Loucy (cell line): ENCODE measurements around the gene RAC3.

ENCODE experiments used
- H2AFZ ChIP-seq: fragments of 200-600 bp; sonication (generic); 2 replicates; pipeline ENCODE4 v1.6.0; 2016; ENCODE audit warnings: antibody characterized with exemption, mild to moderate bottlenecking, low read length, moderate library complexity
- H3F3A ChIP-seq: fragments of 200-600 bp; 2 replicates; pipeline ENCODE4 v1.6.0; 2016; ENCODE audit warnings: antibody characterized with exemption, low read depth, mild to moderate bottlenecking
- H3K27me3 ChIP-seq: fragments of 200-600 bp; sonication (generic); 2 replicates; pipeline ENCODE4 v1.6.1; 2014; ENCODE audit warnings: low read length, mild to moderate bottlenecking; ENCODE audit not compliant: insufficient read depth, poor library complexity, severe bottlenecking
- H3K36me3 ChIP-seq: fragments of 200-600 bp; sonication (generic); 2 replicates; pipeline ENCODE4 v1.6.1; 2016; ENCODE audit warnings: low read length; ENCODE audit not compliant: insufficient read depth
- H3K4me1 ChIP-seq: fragments of 200-600 bp; sonication (generic); 2 replicates; pipeline ENCODE4 v1.5.1; 2014; ENCODE audit warnings: low read length, mild to moderate bottlenecking; ENCODE audit not compliant: insufficient read depth, poor library complexity, severe bottlenecking
- H3K4me2 ChIP-seq: fragments of 200-600 bp; sonication (generic); 2 replicates; pipeline ENCODE4 v1.6.0; 2014; ENCODE audit warnings: antibody characterized with exemption, low read length, low read depth, mild to moderate bottlenecking; ENCODE audit not compliant: poor library complexity, severe bottlenecking
- H3K4me3 ChIP-seq: fragments of 200-600 bp; sonication (generic); 2 replicates; pipeline ENCODE4 v1.5.1; 2014; ENCODE audit warnings: low read length, mild to moderate bottlenecking, mixed read lengths; ENCODE audit not compliant: poor library complexity, severe bottlenecking
- H3K79me2 ChIP-seq: fragments of 200-600 bp; sonication (generic); 2 replicates; pipeline ENCODE4 v1.6.1; 2014; ENCODE audit warnings: low read length; ENCODE audit not compliant: insufficient read depth
- H3K9ac ChIP-seq: fragments of 200-600 bp; sonication (generic); 2 replicates; pipeline ENCODE4 v1.6.0; 2014; ENCODE audit warnings: mild to moderate bottlenecking, low read depth, low read length, moderate library complexity; ENCODE audit not compliant: poor library complexity, severe bottlenecking
- H3K9me2 ChIP-seq: fragments of 200-600 bp; sonication (generic); replicated peaks from 2 replicates; pipeline ENCODE4 v1.6.1; 2016; ENCODE audit warnings: low read depth, low read length, mixed read lengths
- H3K9me3 ChIP-seq: fragments of 200-600 bp; sonication (generic); 2 replicates; pipeline ENCODE4 v1.6.1; 2014; ENCODE audit warnings: mild to moderate bottlenecking, antibody characterized with exemption, low read length, low read depth; ENCODE audit not compliant: insufficient read depth
- H4K20me1 ChIP-seq: fragments of 200-600 bp; sonication (generic); 2 replicates; pipeline ENCODE4 v1.6.0; 2014; ENCODE audit warnings: antibody characterized with exemption, low read length, mild to moderate bottlenecking; ENCODE audit not compliant: insufficient read depth, poor library complexity, severe bottlenecking
- EZH2phosphoT487 ChIP-seq: fragments of 200-600 bp; IDR thresholded peaks from 2 replicates; pipeline ENCODE4 v1.6.1; 2018; ENCODE audit warnings: antibody characterized with exemption, mild to moderate bottlenecking, moderate library complexity, borderline replicate concordance
- TF ChIP-seq, protein P1 (sequence below): fragments of 200-600 bp; sonication (generic); conservative IDR thresholded peaks from 2 replicates; pipeline ENCODE4 v1.5.1; 2014; ENCODE audit warnings: mild to moderate bottlenecking, antibody characterized with exemption, low read length

Gene RAC3

GRCh38 chr17:82007228-82007494 is 24.3 kb upstream of the RAC3 start:
- Histone ChIP-seq H3K4me2 (no peak overlapping the region), H3K79me2 (no peaks in the 10 kb centered on the region), H3F3A (no peaks in the 10 kb centered on the region), H4K20me1 (no peaks in the 10 kb centered on the region), H3K4me3 (no peak overlapping the region), H2AFZ (no peak overlapping the region), H3K36me3 (no peaks in the 10 kb centered on the region), H3K9ac (no peak overlapping the region), H3K9me3 (no peaks in the 10 kb centered on the region), H3K27me3 (no peaks in the 10 kb centered on the region), H3K4me1 (no peaks in the 10 kb centered on the region), H3K9me2 (no peaks in the 10 kb centered on the region)
- no peak for TF ChIP-seq EZH2phosphoT487
- TF ChIP-seq, protein P1, sequence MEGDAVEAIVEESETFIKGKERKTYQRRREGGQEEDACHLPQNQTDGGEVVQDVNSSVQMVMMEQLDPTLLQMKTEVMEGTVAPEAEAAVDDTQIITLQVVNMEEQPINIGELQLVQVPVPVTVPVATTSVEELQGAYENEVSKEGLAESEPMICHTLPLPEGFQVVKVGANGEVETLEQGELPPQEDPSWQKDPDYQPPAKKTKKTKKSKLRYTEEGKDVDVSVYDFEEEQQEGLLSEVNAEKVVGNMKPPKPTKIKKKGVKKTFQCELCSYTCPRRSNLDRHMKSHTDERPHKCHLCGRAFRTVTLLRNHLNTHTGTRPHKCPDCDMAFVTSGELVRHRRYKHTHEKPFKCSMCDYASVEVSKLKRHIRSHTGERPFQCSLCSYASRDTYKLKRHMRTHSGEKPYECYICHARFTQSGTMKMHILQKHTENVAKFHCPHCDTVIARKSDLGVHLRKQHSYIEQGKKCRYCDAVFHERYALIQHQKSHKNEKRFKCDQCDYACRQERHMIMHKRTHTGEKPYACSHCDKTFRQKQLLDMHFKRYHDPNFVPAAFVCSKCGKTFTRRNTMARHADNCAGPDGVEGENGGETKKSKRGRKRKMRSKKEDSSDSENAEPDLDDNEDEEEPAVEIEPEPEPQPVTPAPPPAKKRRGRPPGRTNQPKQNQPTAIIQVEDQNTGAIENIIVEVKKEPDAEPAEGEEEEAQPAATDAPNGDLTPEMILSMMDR = no peak

GRCh38 chr17:82007495-82008257 is 23.8 kb upstream of the RAC3 start:
- Histone ChIP-seq H4K20me1 (no peaks in the 10 kb centered on the region), H3K9me3 (no peaks in the 10 kb centered on the region), H3K36me3 (no peaks in the 10 kb centered on the region), H3F3A (no peaks in the 10 kb centered on the region), H3K79me2 (no peaks in the 10 kb centered on the region), H3K4me2 (no peak overlapping the region), H3K4me1 (no peaks in the 10 kb centered on the region), H2AFZ (no peak overlapping the region), H3K9me2 (no peaks in the 10 kb centered on the region), H3K4me3 (no peak overlapping the region), H3K27me3 (no peaks in the 10 kb centered on the region), H3K9ac (no peak overlapping the region)
- TF ChIP-seq EZH2phosphoT487 = no peak
- TF ChIP-seq, protein P1 = no peak

GRCh38 chr17:82008258-82008940 is 23.1 kb upstream of the RAC3 start:
- H3K4me1 ChIP-seq = no peaks in the 10 kb centered on the region
- H3K9me2 ChIP-seq = no peaks in the 10 kb centered on the region
- no peak overlapping the region for H3K4me2 ChIP-seq
- H3K79me2 ChIP-seq = no peaks in the 10 kb centered on the region
- no peak overlapping the region for H3K4me3 ChIP-seq
- H3K9ac ChIP-seq = no peak overlapping the region
- no peaks in the 10 kb centered on the region for H3K27me3 ChIP-seq
- no peaks in the 10 kb centered on the region for H3K36me3 ChIP-seq
- H3K9me3 ChIP-seq = no peaks in the 10 kb centered on the region
- H2AFZ ChIP-seq = no peak overlapping the region
- H4K20me1 ChIP-seq = no peaks in the 10 kb centered on the region
- no peaks in the 10 kb centered on the region for H3F3A ChIP-seq
- TF ChIP-seq, protein P1 = no peak
- no peak for TF ChIP-seq EZH2phosphoT487
